CD4-positive, alpha-beta T cell treated with Interleukin-6 at 100 ng/mL for 8 hours (primary cell): ENCODE results near the gene PTGES.
"Not testable (repeated sequence)": the region's sequence is repeated elsewhere in the genome, so short reads cannot be mapped to it uniquely, and the experiment has no call there.

Source experiments
- DNase-seq: peaks from one replicate; pipeline ENCODE4 v3.0.0-alpha.2; 2020; ENCODE audit warnings: mixed read lengths, low spot score

PTGES gene

DNA sequence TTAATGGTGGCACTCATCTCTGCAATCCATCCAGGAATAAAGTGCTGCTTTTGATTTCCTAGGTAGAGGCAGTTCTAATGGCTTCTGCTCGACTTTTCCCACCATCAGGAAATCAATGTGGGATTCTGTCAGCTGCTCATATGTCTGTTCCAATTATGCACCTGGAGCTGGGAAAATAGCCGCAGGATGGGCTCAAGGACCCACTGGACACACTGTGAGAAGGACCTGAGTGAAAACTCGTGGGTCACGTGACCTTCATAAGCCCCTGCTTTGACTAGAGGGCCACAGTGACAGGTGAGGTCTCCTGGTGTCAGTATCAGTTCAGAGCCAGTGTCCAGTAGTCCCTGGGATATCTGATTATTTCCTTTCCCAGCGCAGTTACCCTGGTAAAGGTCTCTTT is 17.9 kb upstream of the PTGES start:
- DNase-seq = no peak

- no peak for DNase-seq
These were observed 16.8 kb upstream of the PTGES start for GRCh38 chr9:129769669-129770068.

DNA sequence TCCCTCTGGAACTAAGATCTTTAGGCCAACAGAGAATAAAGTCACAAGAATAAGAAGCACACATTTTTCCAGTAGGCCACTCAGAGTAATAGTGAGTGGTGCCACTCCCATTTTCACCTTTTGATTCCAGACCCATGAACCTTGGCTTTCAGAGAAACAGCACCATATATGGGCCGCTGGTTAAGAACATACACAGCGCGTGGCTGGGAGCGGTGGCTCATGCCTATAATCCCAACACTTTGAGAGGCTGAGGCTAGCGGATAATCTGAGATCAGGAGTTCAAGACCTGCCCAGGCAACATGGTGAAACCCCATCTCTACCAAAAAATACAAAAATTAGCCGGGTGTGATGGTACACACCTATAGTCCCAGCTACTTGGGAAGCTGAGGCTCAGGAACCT is 15.6 kb upstream of the PTGES start:
- DNase-seq = no peak

DNA sequence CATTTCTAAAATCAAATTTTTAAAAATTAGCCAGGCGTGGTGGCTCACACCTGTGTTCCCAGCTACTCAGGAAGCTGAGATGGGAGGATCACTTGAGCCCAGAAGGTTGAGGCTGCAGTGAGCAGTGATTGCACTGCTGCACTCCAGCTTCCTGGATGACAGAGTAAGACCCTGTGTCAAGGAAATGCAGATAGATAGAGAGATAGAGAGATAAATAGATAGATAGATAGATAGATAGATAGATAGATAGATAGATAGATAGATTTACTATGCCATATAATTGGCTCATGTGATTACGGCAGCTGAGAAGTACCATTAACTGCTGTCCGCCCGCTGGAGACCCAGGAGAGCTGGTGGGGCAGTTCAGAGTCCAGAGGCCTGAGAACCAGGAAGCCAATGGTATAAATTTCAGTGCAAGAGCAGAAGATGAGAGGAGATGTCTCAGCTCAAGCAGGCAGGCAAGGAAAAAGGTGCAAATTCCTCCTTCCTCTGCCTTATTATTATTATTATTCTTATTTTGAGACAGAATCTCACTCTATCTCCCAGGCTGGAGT is 13.0 kb upstream of the PTGES start:
- DNase-seq = no peak

DNA sequence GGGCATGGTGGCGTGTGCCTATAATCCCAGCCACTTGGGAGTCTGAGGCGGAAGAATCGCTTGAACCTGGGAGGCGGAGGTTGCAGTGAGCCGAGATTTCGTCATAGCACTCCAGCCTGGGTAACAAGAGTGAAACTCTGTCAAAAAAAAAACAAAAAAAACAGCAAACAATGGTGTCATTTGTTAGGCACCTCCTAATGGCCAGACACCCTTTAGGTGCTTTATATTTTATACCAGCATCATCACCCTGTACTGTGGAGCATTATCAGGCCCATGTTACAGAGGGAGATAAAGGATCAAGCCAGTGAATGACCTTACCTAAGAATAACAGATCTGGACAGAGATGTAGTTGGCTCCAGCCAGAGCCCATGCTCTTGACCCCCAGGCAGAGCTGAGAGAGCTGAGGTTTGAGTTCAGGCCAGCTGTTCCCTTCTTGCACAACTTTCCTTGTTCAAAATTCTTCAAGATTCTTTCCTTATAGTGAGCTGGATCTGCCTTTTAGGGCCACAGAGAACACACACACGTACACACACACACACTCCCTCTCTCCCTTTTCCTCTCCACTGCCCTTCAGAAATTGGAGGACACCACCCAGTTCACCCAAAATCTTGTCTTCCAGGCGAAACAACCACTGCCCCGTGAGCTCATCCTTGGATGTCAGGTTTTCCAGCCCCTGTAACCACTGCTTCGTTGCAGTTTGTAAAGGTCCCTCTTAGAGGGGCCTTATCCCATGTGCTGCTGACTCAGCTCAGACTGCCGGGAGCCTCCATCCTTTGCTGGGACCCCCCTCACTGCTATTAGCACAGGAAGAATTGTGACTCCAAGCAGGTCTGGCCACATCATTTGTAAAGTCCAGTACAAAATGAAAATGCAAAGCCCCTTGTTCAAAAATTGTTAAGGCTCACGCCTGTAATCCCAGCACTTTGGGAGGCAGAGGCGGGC is 10.4 kb upstream of the PTGES start:
- DNase-seq = no peak

DNA sequence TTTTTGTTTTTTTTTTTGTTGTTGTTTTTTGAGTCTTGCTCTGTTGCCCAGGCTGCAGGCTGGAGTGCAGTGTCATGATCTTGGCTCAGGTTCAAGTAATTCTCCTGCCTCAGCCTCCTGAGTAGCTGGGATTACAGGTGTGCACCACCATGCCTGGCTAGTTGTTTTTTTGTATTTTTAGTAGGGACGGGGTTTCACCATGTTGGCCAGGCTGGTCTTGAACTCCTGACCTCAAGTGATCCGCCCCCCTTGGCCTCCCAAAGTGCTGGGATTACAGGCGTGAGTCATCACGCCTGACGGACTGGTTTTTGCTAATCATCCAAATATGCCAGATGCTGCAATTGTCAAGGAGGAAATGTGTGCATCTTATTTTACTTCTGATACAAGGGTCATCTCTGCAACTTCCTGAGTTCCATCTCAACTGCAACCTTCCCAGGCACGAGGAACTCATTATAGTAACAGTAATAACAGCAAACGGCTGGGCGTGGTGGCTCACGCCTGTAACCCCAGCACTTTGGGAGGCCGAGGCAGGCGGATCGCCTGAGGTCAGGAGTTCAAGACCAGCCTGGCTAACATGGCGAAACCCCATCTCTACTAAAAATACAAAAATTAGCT is 9.6 kb upstream of the PTGES start:
- DNase-seq = not testable (repeated sequence)

DNA sequence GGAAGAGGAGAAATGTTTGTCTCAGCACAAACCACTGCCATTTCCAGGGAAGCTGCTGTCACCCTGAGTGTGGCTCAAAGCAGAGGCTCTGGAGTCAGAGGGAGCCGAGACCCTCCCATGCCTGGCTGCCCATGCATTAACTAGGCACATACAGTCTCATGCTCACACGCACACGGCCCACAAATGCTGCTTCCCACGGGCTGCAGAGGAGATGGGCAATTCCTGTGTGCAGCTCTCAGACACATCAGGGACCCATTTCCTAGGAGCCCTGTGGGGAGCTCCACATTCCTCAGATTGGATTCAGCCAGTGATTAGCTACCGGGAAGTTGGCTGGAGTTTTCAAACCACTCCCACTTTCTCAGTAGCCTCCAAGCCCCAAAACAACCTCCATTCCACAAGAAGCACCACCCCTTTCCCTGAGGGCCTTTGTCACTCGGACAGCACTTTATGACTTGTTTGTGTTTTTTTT is 9.1 kb upstream of the PTGES start:
- no peak for DNase-seq

DNA sequence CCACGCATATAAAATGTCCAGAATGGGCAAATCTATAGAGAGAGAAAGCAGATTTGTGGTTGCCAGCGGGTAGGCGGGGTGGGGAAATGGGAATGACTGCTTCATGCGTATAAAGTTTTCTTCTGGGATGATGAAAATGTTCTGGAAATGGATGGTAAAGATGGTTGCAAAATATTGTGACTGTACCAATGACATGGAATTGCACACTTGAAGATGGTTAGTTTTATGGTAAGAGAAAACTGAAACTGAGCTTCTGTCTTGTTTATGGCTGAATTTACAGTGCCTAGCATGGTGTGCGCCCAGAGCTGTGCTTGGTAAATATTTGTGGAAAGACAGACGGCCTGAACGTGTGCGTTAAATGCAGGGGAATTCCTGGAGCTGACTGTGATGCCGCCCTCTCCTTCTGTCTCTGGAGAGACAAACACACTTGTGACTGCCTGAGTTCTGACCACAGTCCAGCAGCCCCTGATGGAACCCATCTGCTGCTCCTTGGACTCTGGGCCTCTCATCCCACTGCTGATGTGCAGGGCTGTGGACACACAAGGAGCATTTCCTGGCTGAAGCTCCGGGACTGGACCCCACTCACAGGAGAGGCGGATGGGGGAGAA is 8.6 kb upstream of the PTGES start:
- no peak for DNase-seq

DNA sequence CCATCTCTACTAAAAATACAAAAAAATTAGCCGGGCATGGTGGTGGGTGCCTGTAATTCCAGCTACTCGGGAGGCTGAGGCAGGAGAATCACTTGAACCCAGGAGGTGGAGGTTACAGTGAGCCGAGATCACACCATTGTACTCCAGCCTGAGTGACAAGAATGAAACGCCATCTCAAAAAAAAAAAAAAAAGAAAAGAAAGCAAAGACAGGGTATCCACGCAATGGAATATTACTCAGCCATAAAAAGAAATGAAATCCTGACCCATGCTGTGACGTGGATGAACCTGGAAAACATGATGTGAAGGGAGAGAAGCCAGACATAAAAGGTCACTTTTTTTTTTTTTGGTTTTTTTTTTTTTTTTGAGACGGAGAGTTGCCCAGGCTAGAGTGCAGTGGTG is 7.9 kb upstream of the PTGES start:
- DNase-seq = not testable (repeated sequence)

GRCh38 chr9:129759804-129760502 is 7.1 kb upstream of the PTGES start:
- no peak for DNase-seq

- DNase-seq = no peak
These were observed 6.5 kb upstream of the PTGES start for GRCh38 chr9:129759319-129759718.

- DNase-seq = no peak
These were observed 4.2 kb upstream of the PTGES start for GRCh38 chr9:129757045-129757444.

GRCh38 chr9:129756191-129756590 is 3.3 kb upstream of the PTGES start:
- DNase-seq = no peak

DNA sequence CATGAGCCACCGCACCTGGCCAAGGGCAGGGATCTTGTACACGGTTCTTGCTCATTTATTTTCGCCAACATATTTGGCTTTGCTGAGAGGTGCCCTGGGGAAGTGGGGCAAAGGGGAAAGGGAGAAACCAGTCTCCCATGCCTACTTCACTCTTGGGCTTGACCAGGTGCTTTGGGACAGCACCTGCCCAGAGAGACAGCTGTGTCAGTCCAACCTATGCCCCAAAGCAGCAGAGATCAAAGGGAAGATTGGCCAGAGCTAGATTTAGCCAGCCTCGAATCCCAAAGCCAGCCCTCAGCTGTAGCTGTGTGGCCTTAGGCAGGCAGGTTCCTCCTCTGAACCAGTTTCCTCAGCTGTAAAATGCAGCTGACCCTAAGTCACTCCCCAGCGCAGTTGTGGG is 2.3 kb upstream of the PTGES start:
- DNase-seq = no peak

GRCh38 chr9:129751841-129752801 is 721 bp downstream of the PTGES start:
- DNase-seq = no peak

DNA sequence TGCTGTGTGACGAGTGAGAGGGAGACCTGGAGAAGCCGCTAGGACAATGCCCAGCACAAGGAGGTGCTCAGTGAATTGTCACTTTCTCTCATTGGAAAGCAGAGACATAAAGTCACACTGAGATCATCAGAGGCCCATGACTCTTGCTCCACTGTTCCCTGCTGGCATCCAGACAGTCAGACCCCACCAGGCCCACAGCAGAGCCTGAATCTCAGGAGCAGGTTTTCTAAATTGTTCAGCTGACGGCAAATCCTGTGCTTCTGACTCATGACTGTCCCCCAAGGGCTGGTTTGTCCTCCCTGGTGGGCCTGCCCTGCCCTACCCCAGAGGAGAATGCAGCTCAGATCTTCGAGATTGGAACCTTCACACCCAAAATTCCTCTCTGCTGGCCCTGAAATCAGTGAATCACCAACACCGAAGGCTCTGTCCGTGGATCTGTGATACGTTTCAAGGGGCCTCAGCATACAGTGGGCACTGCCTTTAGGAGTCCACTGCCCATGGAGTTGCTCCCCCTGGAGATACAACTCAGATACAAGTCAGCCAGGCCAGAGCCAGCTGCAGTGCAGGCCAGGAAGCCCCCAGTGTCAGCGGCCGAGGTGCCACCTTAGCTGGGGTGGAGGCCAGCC is 2.7 kb downstream of the PTGES start:
- no peak for DNase-seq

DNA sequence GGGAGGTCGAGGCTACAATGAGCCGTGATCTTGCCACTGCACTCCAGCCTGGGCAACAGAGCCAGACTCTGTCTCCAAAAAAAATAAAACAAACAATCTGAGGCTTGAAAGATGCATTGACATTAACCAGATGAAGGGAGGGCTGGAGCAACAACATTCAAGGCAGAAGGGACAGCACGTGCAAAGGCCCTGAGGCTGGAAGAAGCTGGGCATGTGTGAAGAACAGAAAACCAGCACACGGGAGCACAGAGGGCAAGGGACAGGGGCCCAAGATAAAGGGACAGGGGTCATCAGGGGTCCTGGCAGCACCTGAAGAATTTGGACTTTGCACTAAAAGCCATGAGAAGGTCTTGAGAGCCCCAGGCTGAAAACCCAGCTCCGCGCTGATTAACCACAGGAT is 3.3 kb downstream of the PTGES start:
- no peak for DNase-seq

DNA sequence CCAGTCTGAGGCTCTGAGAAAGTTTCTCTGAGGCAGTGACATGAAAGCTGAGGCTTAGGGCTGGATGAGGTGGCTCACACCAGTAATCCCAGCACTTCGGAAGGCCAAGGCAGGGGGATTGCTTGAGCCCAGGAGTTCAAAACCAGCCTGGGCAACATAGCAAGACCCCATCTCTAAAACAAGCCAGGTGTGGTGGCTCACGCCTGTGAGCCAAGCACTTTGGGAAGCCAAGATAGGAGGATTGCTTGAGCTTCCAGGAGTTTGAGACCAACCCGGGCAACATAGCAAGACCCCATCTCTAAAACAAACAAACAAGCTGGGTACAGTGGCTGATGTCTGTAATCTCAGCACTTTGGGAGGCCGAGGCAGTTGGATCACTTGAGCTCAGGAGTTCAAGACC is 3.8 kb downstream of the PTGES start:
- not testable (repeated sequence) for DNase-seq

DNA sequence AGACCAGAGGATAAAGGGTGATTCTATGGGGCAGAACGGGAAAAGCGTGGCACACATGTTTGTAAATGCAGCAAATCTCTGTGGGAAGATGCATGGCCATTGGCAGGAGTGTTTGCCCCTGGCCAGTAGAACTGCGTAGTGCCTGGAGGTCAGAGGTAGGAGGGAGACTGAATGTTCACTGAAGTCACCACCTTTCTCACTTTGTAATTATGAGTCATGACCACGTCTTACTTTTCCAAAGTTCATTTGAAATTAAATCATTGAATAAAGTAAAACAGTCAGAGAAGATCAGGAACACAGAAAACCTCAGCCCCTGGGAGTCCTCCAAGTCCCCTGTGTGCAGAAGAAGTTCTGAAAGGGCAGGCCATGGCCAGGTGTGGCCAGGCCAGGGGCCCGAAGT is 4.6 kb downstream of the PTGES start:
- DNase-seq = no peak

- no peak for DNase-seq
These were observed 6.6 kb downstream of the PTGES start for GRCh38 chr9:129746092-129746777.
